ENCODE data around the gene ZMAT2.
"Not testable (repeated sequence)": the region's sequence is repeated elsewhere in the genome, so short reads cannot be mapped to it uniquely, and the experiment has no call there.

DNA sequence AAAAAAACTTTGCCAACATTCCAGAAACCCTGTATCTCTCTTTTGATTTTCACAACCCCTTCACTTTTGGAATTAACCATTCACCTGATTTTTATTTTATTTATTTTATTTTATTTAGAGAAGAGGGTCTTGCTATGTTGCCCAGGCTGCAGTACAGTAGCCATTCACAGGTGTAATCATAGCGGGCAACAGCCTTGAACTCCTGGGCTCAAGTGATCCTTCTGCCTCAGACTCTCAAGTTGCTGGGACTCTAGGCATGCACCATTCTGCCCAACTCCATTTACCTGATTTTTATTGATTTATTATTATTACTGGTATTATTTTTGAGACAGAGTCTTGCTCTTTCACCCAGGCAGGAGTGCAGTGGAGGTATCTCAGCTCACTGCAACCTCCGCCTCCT is 16.0 kb downstream of the ZMAT2 start:
- not testable (repeated sequence) for TF ChIP-seq TAF1, POLR2A (IDR thresholded peaks at IDR 0.05; ENCODE audit: low read depth, low read length)
